Neuronal stem cell (in vitro differentiated cells): ENCODE data around the gene MYEOV.

Experiments
- DNase-seq: peaks from one replicate; pipeline ENCODE4 v3.0.0-alpha.2; 2013; ENCODE audit warnings: low spot score
- H2AFZ ChIP-seq: one replicate; pipeline ENCODE4 v1.6.1; 2013; ENCODE audit warnings: mild to moderate bottlenecking, low read length, inconsistent platforms
- H2AK5ac ChIP-seq: 2 replicates; pipeline ENCODE4 v1.6.1; 2013; ENCODE audit warnings: low read depth, mild to moderate bottlenecking, inconsistent platforms, low read length, moderate library complexity, mixed read lengths
- H2BK120ac ChIP-seq: 2 replicates; pipeline ENCODE4 v1.6.1; 2013; ENCODE audit warnings: low read depth, mild to moderate bottlenecking, inconsistent platforms, low read length, moderate library complexity, mixed read lengths
- H2BK12ac ChIP-seq: one replicate; pipeline ENCODE4 v1.6.1; 2013; ENCODE audit warnings: low read length, inconsistent platforms
- H2BK15ac ChIP-seq: 2 replicates; pipeline ENCODE4 v1.6.1; 2013; ENCODE audit warnings: mild to moderate bottlenecking, low read length, inconsistent platforms, mixed read lengths
- H2BK5ac ChIP-seq: one replicate; pipeline ENCODE4 v1.6.1; 2013; ENCODE audit warnings: inconsistent platforms, mild to moderate bottlenecking, low read length, moderate library complexity
- H3K14ac ChIP-seq: one replicate; pipeline ENCODE4 v1.6.1; 2013; ENCODE audit warnings: low read length, inconsistent platforms
- H3K18ac ChIP-seq: 2 replicates; pipeline ENCODE4 v1.6.1; 2013; ENCODE audit warnings: low read length, inconsistent platforms
- H3K23ac ChIP-seq: 2 replicates; pipeline ENCODE4 v1.6.1; 2013; ENCODE audit warnings: low read depth, mild to moderate bottlenecking, mixed read lengths, low read length, inconsistent platforms; ENCODE audit not compliant: poor library complexity
- H3K27ac ChIP-seq: replicated peaks from 3 replicates; pipeline ENCODE4 v1.5.1; 2013; ENCODE audit warnings: low read length, inconsistent platforms
- H3K27me3 ChIP-seq, 3 experiments: 2 replicates each; pipeline ENCODE4 v1.6.1; 2013; ENCODE audit warnings: low read length in 3 of 3, mild to moderate bottlenecking in 2 of 3, inconsistent platforms in 1 of 3, low read depth in 1 of 3, mixed read lengths in 1 of 3, moderate library complexity in 1 of 3; ENCODE audit not compliant: control insufficient read depth in 3 of 3, insufficient read depth in 3 of 3
- H3K36me3 ChIP-seq, 2 donors: replicated peaks in 1 of 2; 2 replicates each; pipeline ENCODE4 v1.6.1; 2013; ENCODE audit warnings: low read length in 2 of 2; ENCODE audit not compliant: control insufficient read depth in 2 of 2, insufficient read depth in 2 of 2
- H3K4ac ChIP-seq: 2 replicates; pipeline ENCODE4 v1.6.1; 2013; ENCODE audit warnings: inconsistent platforms, mild to moderate bottlenecking, low read length, moderate library complexity
- H3K4me1 ChIP-seq, 2 donors: 1 replicate in 1 of 2; 2 replicates in 1 of 2; pipeline ENCODE4 v1.6.1; 2013; ENCODE audit warnings: low read length in 2 of 2, low read depth in 1 of 2; ENCODE audit not compliant: control insufficient read depth in 2 of 2, insufficient read depth in 1 of 2
- H3K4me2 ChIP-seq: one replicate; pipeline ENCODE4 v1.6.1; 2013; ENCODE audit warnings: mild to moderate bottlenecking, low read length, inconsistent platforms; ENCODE audit not compliant: insufficient read depth, poor library complexity, severe bottlenecking
- H3K4me3 ChIP-seq, 2 donors: 2 replicates each; pipeline ENCODE4 v1.5.1; 2013; ENCODE audit warnings: low read length in 2 of 2, mild to moderate bottlenecking in 2 of 2, inconsistent platforms in 1 of 2, moderate library complexity in 1 of 2
- H3K79me1 ChIP-seq: one replicate; pipeline ENCODE4 v1.6.1; 2013; ENCODE audit warnings: low read depth, mild to moderate bottlenecking, inconsistent platforms, low read length, moderate library complexity
- H3K9ac ChIP-seq: one replicate; pipeline ENCODE4 v1.6.1; 2013; ENCODE audit warnings: mild to moderate bottlenecking, low read depth, low read length, inconsistent platforms; ENCODE audit not compliant: poor library complexity
- H3K9me3 ChIP-seq, 2 donors: replicated peaks in 1 of 2; 2 replicates each; pipeline versions ENCODE3 to v1.6.1; 2013; ENCODE audit warnings: low read length in 2 of 2, mild to moderate bottlenecking in 2 of 2, inconsistent platforms in 1 of 2, low read depth in 1 of 2, mixed read lengths in 1 of 2, moderate library complexity in 1 of 2; ENCODE audit not compliant: control insufficient read depth in 2 of 2, insufficient read depth in 1 of 2
- H4K8ac ChIP-seq: one replicate; pipeline ENCODE4 v1.6.1; 2013; ENCODE audit warnings: low read depth, mild to moderate bottlenecking, inconsistent platforms, low read length, moderate library complexity
- H4K91ac ChIP-seq: one replicate; pipeline ENCODE4 v1.6.1; 2013; ENCODE audit warnings: low read length, low read depth, mild to moderate bottlenecking, inconsistent platforms; ENCODE audit not compliant: poor library complexity
- whole genome bisulfite sequencing, 2 donors: extraction: QIAGEN DNeasy Blood & Tissue Kit; methylation state at CpG; one replicate each; pipeline ENCODE4 v1.1.7; 2013; ENCODE audit warnings: missing lambda C conversion rate in 2 of 2, mixed read lengths in 1 of 2; ENCODE audit not compliant: insufficient read length in 2 of 2, insufficient replicate concordance in 1 of 2; ENCODE audit errors: extremely low coverage in 2 of 2; 5-methylcytosine and 5-hydroxymethylcytosine counted together

The MYEOV gene

DNA sequence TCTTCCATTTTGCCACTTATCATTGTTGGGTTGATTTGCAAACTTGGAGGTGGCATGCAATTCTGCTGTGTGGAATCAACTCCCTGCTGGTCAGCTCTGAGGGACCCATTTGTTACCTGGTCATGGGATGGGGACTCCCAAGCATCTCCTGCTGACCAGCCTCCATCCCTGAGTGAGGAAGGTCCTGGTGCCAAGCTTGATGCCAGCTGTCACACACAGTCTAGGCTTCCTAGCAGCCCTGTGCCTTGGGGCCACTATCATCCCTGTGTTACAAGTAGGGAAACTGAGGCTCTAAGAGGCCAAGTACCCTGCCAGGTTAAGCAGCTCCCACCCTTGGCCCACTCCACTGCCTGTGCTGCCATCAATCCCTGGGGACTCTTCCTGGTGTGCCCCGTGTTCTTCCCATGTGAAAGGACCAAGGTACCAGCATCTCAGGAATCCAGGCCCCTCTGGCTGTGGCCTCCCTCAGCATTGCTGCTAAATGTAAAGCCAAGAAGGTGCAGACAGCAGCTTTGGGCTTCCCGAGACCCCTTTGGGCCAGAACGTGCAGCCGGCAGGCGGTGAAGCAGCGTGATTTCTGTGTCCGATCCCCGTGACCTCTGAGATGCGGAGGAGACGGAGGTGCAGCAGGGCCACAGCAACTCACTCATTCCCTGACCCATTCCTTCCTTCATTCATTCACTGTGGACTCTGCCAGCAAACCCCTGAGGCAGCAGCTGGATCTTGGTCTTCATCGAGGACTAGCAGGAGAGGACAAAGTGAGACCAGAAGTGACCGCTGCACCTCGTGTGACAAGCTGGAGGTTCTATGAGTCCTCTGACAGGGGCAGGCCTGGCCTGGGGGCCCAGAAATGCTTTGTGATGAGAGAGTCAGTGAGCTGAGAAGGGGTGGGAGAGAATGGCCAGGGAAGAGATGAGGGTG, 49.7 kb downstream of the MYEOV start:
- WGBS, 2 donors: no CpG with 5 or more reads among the region's 13 CpGs
- H2BK120ac ChIP-seq: no peak overlapping the region
- no peaks in the 10 kb centered on the region for H3K79me1 ChIP-seq
- H3K4me3 ChIP-seq: no peak overlapping the region
- no peak overlapping the region for H3K4ac ChIP-seq
- no peak overlapping the region for H2BK5ac ChIP-seq
- peaks cover 0 to 2% of the 10 kb centered on the region in 2 donors for H3K9me3 ChIP-seq
- H3K27ac ChIP-seq: no peak overlapping the region
- H3K18ac ChIP-seq: no peak overlapping the region
- H3K27me3 ChIP-seq: no peaks in the 10 kb centered on the region
- H2AFZ ChIP-seq: no peak overlapping the region
- no peak overlapping the region for H2BK15ac ChIP-seq
- H3K36me3 ChIP-seq: no peaks in the 10 kb centered on the region
- H3K4me2 ChIP-seq: no peak overlapping the region
- H4K91ac ChIP-seq: no peak overlapping the region
- no peak overlapping the region for H2BK12ac ChIP-seq
- no peak overlapping the region for H3K9ac ChIP-seq
- H3K23ac ChIP-seq: no peak overlapping the region
- no peak overlapping the region for H4K8ac ChIP-seq
- no peaks in the 10 kb centered on the region for H3K4me1 ChIP-seq
- peak overlapping the region; percentile 5 for H2AK5ac ChIP-seq
- DNase-seq: no peak
- H3K14ac ChIP-seq: no peak overlapping the region

DNA sequence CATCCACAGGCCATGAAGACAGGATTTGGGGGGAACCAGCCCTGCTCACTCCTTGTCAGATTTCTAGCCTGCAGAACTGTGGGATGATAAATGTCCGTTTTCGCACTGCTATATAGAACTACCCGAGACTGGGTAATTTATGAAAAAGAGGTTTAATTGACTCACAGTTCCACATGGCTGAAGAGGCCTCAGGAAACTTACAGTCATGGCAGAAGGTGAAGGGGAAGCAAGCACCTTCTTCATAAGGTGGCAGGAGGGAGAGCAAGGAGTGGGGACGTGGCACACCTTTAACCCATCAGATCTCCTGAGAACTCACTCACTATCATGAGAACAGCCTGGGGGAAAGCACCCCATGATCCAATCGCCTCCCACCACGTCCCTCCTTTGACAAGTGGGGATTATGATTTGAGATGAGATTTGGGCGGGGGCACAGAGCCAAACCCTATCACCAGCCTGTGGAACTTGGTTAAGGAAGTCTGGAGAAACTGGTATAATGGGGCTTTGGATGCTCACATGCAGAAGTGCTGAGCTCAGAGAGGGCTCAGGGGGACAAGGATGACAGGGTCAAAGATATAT, 50.7 kb downstream of the MYEOV start:
- H3K14ac ChIP-seq: peak overlapping the region; percentile 10
- WGBS, 2 donors: no CpG with 5 or more reads among the region's 7 CpGs
- no peak for DNase-seq

More for the DNA sequence above, 50.7 kb downstream of the MYEOV start:
- Histone ChIP-seq H3K18ac (no peak overlapping the region), H3K9me3 (peaks cover 0 to 4% of the 10 kb centered on the region in 2 donors), H3K4ac (no peak overlapping the region), H3K79me1 (no peaks in the 10 kb centered on the region), H2BK12ac (no peak overlapping the region), H3K4me1 (no peaks in the 10 kb centered on the region), H3K27me3 (no peaks in the 10 kb centered on the region), H2BK120ac (no peak overlapping the region), H3K23ac (no peak overlapping the region), H2BK5ac (no peak overlapping the region), H2AFZ (no peak overlapping the region), H4K91ac (no peak overlapping the region), H3K9ac (no peak overlapping the region), H3K4me2 (no peak overlapping the region), H3K4me3 (no peak overlapping the region), H2AK5ac (no peak overlapping the region), H3K36me3 (no peaks in the 10 kb centered on the region), H4K8ac (no peak overlapping the region), H3K27ac (no peak overlapping the region), H2BK15ac (no peak overlapping the region)
